ENCODE data around the gene FOXB2.
"Not testable (repeated sequence)": the region's sequence is repeated elsewhere in the genome, so short reads cannot be mapped to it uniquely, and the experiment has no call there.

The FOXB2 gene

DNA sequence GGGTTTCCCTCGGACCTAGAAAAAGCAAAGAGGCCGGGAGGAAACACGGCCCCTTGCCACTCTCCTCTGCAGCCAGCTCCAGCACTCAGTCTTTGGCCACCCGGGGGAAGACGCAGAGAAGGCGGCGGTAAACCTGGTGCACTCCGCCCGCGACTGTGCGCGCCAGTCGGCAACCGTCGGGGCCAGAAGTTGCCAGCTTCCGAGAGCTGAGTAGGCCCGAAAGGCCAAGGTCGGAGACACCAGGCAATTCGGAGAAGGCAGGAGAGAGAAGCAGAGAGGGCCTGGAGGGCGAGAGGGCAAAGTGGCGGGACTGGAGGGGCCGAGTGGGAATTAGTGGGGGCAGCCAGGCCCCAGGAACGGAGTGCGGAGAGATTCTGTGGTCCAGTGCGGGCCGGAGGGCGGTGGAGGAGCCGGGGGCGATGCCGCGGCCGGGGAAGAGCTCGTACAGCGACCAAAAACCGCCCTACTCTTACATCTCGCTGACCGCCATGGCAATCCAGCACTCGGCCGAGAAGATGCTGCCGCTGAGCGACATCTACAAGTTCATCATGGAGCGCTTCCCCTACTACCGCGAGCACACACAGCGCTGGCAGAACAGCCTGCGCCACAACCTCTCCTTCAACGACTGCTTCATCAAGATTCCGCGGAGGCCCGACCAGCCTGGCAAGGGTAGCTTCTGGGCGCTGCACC is at the start of gene FOXB2:
Gene FOXB2 (plus strand): TSS at position 420 of the 690 bp plus-strand sequence. CDS start 0 bp downstream, at position 420.
- DNase-seq, result no peak

- DNase-seq, result no peak
Observed at GRCh38 chr9:76969716-76970115, 49.7 kb upstream of the FOXB2 start.

DNA sequence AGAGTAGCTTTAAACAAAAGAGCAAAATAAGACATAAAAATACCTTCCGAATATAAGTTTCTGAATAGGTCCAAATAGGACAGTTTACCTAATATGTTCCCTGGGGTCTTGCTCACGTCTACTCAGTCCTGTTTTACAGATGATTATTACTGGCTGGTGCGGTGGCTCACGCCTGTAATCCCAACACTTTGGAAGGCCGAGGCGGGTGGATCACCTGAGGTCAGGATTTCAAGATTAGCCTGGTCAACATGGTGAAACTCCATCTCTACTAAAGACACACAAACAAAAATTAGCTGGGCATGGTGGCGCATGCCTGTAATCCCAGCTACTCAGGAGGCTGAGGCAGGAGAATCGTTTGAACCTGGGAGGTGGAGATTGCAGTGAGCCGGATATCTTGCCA is 40.6 kb upstream of the FOXB2 start:
- DNase-seq, result not testable (repeated sequence)

GRCh38 chr9:76980566-76980965 is 38.9 kb upstream of the FOXB2 start:
- DNase-seq, result peak; percentile 67

DNA sequence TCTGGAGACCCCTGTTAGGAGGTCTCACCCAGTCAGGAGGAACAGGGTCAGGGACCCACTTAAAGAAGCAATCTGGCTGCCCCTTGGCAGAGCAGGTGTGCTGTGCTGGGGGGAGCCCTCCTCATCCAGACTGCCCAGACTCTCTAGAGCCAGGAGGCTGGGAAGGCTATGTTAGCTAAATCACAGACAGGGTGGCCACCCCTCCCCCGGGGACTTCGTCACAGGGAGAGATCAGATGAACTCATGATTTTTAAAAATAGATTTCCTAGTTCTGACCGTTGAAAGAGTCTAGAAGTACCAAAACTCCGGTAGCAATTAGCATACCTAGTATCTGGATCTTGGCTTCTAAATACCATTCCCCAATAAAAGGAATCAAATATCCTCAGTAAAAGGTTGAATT is 35.0 kb upstream of the FOXB2 start:
- DNase-seq, result no peak

- DNase-seq, result no peak
Observed at GRCh38 chr9:76985581-76985980, 33.9 kb upstream of the FOXB2 start.

- peak; percentile 37 for DNase-seq
Observed at GRCh38 chr9:76987594-76988200, 31.8 kb upstream of the FOXB2 start.

GRCh38 chr9:76988941-76989340 is 30.5 kb upstream of the FOXB2 start:
- DNase-seq, result no peak

GRCh38 chr9:76989501-76989900 is 30.0 kb upstream of the FOXB2 start:
- no peak for DNase-seq

DNA sequence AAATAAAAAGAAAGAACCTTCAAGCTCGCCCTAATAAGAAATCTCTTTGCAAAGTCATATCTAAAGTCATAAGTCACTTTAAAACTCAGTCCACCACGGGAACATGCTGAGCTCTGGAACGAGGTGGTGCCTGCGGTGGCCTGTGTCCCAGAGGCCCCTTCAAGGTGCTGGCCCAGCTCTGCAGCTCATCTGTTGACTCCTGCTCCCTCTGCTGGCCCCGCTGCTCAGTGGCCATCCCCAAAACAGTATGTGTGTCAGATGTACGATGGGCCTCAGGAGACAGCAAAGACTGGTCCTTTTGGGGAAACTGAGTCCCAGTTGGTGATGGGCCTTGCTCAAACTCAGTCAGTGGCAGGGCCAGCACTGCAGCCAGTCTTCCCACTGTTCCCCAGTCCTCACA is 22.8 kb upstream of the FOXB2 start:
- DNase-seq, result no peak

- DNase-seq, result no peak
Observed at GRCh38 chr9:76999261-76999660, 20.2 kb upstream of the FOXB2 start.

- DNase-seq, result no peak
Observed at GRCh38 chr9:77000330-77000729, 19.1 kb upstream of the FOXB2 start.

- DNase-seq, result no peak
Observed at GRCh38 chr9:77003366-77003765, 16.1 kb upstream of the FOXB2 start.

DNA sequence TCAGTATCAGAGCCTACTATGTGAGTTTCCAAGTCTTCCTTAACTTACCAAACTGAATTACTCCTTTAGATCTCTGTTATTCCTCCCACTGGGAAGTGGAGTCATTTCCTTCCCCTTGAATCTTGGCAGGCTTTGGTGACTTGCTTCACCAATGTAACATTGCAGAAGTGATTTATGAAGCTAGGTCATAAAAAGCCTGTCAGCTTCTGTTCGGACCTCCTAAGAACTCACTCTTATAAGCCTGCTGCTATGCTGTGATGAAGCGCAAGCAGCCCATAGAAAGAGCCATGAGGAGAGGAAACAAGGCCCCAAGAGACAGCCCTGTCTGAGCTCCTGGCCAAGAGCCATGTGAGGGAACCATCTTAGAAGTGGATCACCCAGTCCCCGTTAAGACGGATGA is 14.2 kb upstream of the FOXB2 start:
- peak; percentile 5 for DNase-seq

DNA sequence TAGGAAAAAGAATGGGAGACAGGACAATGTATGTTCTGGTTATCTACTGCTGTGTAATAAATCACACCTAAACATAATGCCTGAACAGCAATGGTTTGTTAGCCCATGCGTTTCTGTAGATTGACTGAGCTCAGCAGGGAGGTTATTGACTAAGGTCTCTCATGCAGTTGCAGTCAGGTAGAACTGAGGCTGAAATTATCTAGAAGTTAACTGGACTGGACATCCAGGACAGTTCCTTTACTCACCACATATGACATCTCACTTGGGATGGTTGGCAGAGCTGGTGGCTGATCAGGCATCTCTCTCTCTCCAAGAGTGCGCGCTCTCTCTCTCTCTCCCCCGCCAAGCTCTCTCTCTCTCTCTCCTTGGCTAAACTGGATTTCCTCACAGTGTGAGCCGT is 8.9 kb upstream of the FOXB2 start:
- no peak for DNase-seq

DNA sequence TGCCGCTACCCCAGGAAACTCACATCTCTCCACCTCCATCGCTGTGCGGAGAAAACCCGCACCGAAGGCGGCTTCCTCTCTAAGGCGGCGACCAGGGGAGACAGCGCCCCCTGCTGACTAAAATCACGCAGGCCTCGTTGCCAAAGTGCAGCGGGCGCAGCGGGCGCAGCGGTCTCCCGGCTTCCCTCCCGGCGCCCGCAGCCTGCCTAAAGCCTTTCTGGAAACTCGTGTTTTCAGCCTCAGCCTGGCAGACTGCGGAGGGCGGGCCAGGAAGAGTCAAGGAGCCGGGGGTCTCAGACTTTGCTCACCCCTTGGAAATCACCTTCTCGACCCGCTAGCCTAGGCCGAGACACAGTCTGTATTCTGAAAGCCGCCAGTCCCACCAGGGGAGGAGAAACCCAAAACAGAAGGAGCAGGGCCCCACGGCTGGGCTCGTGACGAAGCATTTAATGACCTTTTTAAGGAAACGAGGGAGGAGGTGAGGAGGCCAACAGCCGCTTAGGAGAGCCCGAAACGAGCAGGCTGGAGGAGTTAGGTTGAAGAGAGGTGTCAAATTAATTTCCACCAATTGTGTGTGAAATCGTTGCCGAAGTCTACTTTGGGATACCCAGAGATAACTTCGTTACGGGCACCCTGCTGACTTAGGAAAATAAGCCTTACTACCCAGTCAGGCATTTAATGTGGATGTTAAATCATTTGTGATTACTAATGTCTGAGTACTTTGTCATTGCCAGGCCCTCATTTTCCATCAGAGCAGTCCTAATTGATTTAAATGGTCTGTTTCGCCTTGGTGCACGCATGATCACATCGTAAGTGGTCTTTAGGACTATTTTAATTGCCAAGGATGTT is 7.3 kb upstream of the FOXB2 start:
- DNase-seq, result no peak

DNA sequence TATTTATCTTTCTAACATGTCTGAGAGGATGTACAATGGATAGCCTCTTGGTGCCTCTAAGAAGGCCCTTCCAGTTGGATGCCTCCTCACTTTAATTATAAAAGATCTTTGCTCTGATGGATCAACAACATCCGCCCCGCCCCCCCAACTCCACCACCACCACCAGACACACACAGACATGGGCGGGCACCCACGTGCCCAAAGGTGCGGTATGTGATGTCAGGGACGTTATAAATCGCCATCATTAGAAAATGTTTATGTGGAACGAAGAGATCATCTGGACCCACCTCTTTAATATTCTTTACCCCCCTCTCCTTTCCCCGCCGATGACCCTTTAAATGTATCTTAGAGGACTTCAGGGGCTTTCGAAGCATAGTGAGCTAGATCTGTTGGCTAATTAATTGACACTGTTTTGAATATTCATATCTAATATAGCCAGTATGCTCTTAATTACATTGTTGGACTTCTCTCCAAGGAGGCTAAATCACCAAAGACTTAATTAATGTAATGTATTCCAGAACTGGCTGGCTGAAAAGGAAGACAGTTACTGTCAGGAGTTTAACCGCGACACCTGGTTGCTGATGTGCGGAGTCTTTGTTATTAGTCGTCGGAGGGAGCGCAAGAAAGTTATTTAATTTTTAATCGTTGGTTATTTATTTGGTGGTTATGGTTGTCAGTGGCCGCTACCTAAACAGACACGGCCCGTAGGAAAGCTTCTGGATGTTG is 6.1 kb upstream of the FOXB2 start:
- no peak for DNase-seq

DNA sequence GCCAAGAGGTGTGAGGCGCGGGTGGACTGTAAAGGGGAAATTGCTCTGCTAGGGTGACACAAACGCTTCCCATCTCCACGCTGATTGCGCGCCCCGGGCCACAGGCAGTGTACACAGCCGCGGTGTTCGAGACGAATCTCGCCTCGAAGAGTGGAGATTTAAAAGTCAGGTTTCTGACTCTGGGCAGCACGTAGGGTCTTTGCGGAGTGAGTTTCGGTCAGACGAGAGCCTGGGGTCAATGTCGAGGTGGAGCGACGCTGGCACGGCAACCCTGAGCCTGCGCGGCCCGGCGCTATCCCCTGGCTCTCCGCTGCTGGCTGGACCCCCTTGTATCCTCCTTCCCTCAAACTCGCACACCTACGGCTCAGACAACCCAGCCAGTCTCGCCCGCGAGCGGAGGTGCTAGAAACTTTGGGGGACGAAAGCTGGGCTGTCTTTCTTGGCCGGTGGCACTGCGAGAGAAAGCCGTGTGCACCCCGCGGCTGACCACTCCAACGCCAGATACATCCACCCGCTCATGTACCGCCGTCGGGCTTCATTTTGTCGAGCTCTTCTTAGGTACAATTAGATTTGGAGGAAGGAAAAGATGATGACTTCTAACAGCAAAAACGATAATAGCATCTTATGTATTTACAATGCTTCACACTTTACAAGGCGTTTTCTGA is 5.4 kb upstream of the FOXB2 start:
- DNase-seq, result no peak

DNA sequence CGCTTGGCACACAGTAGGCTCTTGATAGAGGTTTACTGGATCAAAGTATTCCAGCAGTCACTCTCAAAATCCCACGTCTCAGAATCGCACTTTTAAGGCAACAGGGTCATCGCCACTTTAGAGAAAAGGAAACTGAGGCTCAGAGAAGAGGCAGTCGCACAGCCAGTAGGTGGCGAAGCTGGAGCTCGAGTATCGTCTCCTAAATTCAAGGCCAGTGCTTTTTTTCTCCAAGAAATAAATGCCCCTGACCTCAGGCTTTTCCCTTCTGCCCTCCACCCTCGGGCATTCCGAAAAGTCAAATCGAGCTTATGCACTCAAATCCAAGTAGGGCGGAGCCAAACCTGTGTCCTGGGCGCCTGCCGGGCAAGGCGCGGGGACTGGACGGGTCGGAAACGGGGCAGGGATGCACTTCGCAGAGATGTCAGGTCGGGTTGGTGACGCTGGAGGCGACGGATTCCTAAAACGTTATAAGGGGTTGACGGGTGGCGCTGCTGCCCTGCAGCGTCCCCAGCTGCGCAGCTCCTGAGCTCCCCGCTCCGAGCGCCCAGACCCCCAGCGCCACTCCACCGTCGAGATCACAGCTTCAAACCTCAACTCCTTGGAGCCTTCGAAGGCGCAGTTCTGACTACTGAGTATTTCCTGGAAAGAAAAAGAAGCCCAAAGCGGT is 4.7 kb upstream of the FOXB2 start:
- DNase-seq, result no peak

- no peak for DNase-seq
Observed at GRCh38 chr9:77015327-77016048, 4.0 kb upstream of the FOXB2 start.

- no peak for DNase-seq
Observed at GRCh38 chr9:77016121-77016525, 3.3 kb upstream of the FOXB2 start.
